HG03025 (cell line): Measurements from ENCODE around the gene LRRC8E.

Experiments used
- ATAC-seq: cut with Tn5 transposase; IDR thresholded peaks from one replicate; pipeline ENCODE4 v1.9.1; 2021; ENCODE audit warnings: mild to moderate bottlenecking, moderate library complexity; ENCODE audit not compliant: unreplicated experiment, low FRiP score

Gene LRRC8E

GRCh38 chr19:7904074-7905020 lies 16.0 kb downstream of the LRRC8E start:
- peak; percentile 23 for ATAC-seq

GRCh38 chr19:7905268-7905667 lies 17.0 kb downstream of the LRRC8E start:
- no peak for ATAC-seq

- ATAC-seq, result no peak
Measured at GRCh38 chr19:7905859-7906258, 17.5 kb downstream of the LRRC8E start.

- no peak for ATAC-seq
Measured at GRCh38 chr19:7907122-7907521, 18.8 kb downstream of the LRRC8E start.

- no peak for ATAC-seq
Measured at GRCh38 chr19:7907544-7907943, 19.2 kb downstream of the LRRC8E start.

- no peak for ATAC-seq
Measured at GRCh38 chr19:7908078-7908699, 19.9 kb downstream of the LRRC8E start.

- ATAC-seq, result no peak
Measured at GRCh38 chr19:7908742-7909461, 20.6 kb downstream of the LRRC8E start.

- ATAC-seq, result no peak
Measured at GRCh38 chr19:7909471-7910067, 21.3 kb downstream of the LRRC8E start.

GRCh38 chr19:7910321-7911161 lies 22.2 kb downstream of the LRRC8E start:
- no peak for ATAC-seq

GRCh38 chr19:7911508-7912143 lies 23.3 kb downstream of the LRRC8E start:
- ATAC-seq, result no peak

GRCh38 chr19:7912144-7912696 lies 23.9 kb downstream of the LRRC8E start:
- ATAC-seq, result no peak

- no peak for ATAC-seq
Measured at GRCh38 chr19:7912697-7913564, 24.6 kb downstream of the LRRC8E start.

GRCh38 chr19:7913652-7914051 lies 25.3 kb downstream of the LRRC8E start:
- no peak for ATAC-seq

- no peak for ATAC-seq
Measured at GRCh38 chr19:7914099-7914498, 25.8 kb downstream of the LRRC8E start.

- ATAC-seq, result no peak
Measured at GRCh38 chr19:7914598-7915045, 26.3 kb downstream of the LRRC8E start, which contains the start of gene TGFBR3L. Gene TGFBR3L (plus strand): TSS chr19:7914830.

GRCh38 chr19:7915250-7916102 lies 27.2 kb downstream of the LRRC8E start:
- ATAC-seq, result no peak
